Fibroblast of lung (primary cell): ENCODE results near the gene VMO1. TPM values are rescaled to one million over a fixed set of nuclear protein-coding genes. Genes with fewer than 3 reads are reported as not detected.

Source experiments
- DNase-seq, 2 donors: peaks; one replicate each; pipeline versions ENCODE4 v3.0.0 to v3.0.0-alpha.2; 2010; ENCODE audit warnings: low read depth in 2 of 2
- H2AFZ ChIP-seq: 2 replicates; pipeline ENCODE4 v1.5.1; 2012; ENCODE audit warnings: low read length, control low read depth, inconsistent platforms
- H3K27ac ChIP-seq: 2 replicates; pipeline ENCODE4 v1.5.1; 2011; ENCODE audit warnings: low read length, control low read depth; ENCODE audit not compliant: insufficient read depth
- H3K27me3 ChIP-seq: 2 replicates; pipeline ENCODE4 v1.5.1; 2011; ENCODE audit warnings: mild to moderate bottlenecking, low read length; ENCODE audit not compliant: control insufficient read depth, insufficient read depth
- H3K36me3 ChIP-seq: 2 replicates; pipeline ENCODE4 v1.5.1; 2011; ENCODE audit warnings: low read length; ENCODE audit not compliant: control insufficient read depth, insufficient read depth
- H3K4me1 ChIP-seq: 2 replicates; pipeline ENCODE4 v1.5.1; 2011; ENCODE audit warnings: low read length; ENCODE audit not compliant: control insufficient read depth, insufficient read depth; ENCODE audit errors: extremely low read depth
- H3K4me2 ChIP-seq: 2 replicates; pipeline ENCODE4 v1.5.1; 2011; ENCODE audit warnings: low read length, control low read depth; ENCODE audit not compliant: insufficient read depth; ENCODE audit errors: extremely low read depth
- H3K4me3 ChIP-seq, 4 experiments: fragments of 200-600 bp in 1 of 4; sonication (generic) in 1 of 4; replicated peaks in 1 of 4; 2 replicates each; pipeline ENCODE4 v1.5.1; 2011 to 2016; ENCODE audit warnings: low read length in 4 of 4, low read depth in 3 of 4, mild to moderate bottlenecking in 3 of 4, control low read depth in 2 of 4, inconsistent platforms in 1 of 4, mixed read lengths in 1 of 4; ENCODE audit not compliant: insufficient read depth in 1 of 4; ENCODE audit errors: control extremely low read depth in 1 of 4
- H3K79me2 ChIP-seq: 2 replicates; pipeline ENCODE4 v1.5.1; 2012; ENCODE audit warnings: mild to moderate bottlenecking, low read length, inconsistent platforms; ENCODE audit not compliant: control insufficient read depth, insufficient read depth
- H3K9ac ChIP-seq: 2 replicates; pipeline ENCODE4 v1.5.1; 2011; ENCODE audit warnings: mild to moderate bottlenecking, low read length, control low read depth; ENCODE audit not compliant: insufficient read depth
- H3K9me3 ChIP-seq: 2 replicates; pipeline ENCODE4 v1.5.1; 2012; ENCODE audit warnings: low read depth, low read length; ENCODE audit not compliant: control insufficient read depth, insufficient read depth
- H4K20me1 ChIP-seq: 2 replicates; pipeline ENCODE4 v1.5.1; 2011; ENCODE audit warnings: low read length; ENCODE audit not compliant: control insufficient read depth, insufficient read depth; ENCODE audit errors: extremely low read depth
- EZH2 ChIP-seq: IDR thresholded peaks from 2 replicates; pipeline ENCODE4 v1.5.1; 2012; ENCODE audit warnings: low read length, control low read depth, mild to moderate bottlenecking; ENCODE audit errors: missing control alignments
- polyA plus RNA-seq, 2 donors: library from polyadenylated mRNA; depleted of rRNA in 1 of 2; stranded (reverse) in 1 of 2; unstranded in 1 of 2; fragments of >200 nt; gene quantifications; 2 replicates each; pipeline ENCODE4 v1.2.1, GENCODE V29; 2011 to 2012; ENCODE audit warnings: missing spikeins in 1 of 2
- total RNA-seq: library from RNA; depleted of rRNA; stranded (reverse); fragments of >200 nt; gene quantifications from 2 replicates; pipeline ENCODE4 v1.2.1, GENCODE V29; 2014
- TF ChIP-seq, protein P1 (sequence below), 2 donors: IDR thresholded peaks in 1 of 2; conservative IDR thresholded peaks in 1 of 2; 1 replicate in 1 of 2; 2 replicates in 1 of 2; pipeline ENCODE4 v1.5.1; 2011 to 2012; ENCODE audit warnings: low read length in 2 of 2, control low read depth in 1 of 2, inconsistent platforms in 1 of 2, low read depth in 1 of 2, mild to moderate bottlenecking in 1 of 2

VMO1 gene
- total and polyA plus RNA-seq, 2 donors (not counting 1 experiment from before 2014, with no cell fraction given) = 0.33 TPM; not detected in 1

DNA sequence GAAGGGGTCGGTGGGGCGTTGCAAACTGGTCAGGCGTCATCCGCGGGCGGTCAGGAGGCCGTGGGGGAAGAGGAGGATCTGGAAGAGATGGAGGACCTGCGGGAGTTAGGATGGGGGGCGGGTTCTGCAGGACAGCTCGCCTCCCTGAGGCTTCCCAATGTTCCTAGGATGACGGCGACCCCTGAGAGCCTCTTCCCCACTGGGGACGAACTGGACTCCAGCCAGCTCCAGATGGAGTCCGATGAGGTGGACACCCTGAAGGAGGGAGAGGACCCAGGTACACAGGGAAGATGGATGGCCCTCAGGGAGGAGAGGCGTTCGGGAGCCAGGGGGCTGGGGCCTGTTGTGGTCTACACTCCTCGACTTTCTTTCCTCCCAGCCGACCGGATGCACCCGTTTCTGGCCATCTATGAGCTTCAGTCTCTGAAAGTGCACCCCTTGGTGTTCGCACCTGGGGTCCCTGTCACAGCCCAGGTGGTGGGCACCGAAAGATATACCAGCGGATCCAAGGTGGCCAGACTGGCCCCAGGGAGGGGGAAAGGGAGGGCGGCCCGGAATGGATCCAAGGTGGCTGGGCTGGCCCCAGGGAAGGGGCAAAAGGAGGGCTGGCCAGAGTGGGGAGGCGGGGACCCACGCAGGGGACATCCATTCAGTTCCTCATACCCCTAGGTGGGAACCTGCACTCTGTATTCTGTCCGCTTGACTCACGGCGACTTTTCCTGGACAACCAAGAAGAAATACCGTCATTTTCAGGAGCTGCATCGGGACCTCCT lies 21.6 kb upstream of the VMO1 start:
- Histone ChIP-seq H3K9ac (peak overlapping the region; percentile 42), H3K4me3 (peak overlapping the region; percentile 46 to 82 (median 74)), H3K4me2 (peak overlapping the region; percentile 40)

DNA sequence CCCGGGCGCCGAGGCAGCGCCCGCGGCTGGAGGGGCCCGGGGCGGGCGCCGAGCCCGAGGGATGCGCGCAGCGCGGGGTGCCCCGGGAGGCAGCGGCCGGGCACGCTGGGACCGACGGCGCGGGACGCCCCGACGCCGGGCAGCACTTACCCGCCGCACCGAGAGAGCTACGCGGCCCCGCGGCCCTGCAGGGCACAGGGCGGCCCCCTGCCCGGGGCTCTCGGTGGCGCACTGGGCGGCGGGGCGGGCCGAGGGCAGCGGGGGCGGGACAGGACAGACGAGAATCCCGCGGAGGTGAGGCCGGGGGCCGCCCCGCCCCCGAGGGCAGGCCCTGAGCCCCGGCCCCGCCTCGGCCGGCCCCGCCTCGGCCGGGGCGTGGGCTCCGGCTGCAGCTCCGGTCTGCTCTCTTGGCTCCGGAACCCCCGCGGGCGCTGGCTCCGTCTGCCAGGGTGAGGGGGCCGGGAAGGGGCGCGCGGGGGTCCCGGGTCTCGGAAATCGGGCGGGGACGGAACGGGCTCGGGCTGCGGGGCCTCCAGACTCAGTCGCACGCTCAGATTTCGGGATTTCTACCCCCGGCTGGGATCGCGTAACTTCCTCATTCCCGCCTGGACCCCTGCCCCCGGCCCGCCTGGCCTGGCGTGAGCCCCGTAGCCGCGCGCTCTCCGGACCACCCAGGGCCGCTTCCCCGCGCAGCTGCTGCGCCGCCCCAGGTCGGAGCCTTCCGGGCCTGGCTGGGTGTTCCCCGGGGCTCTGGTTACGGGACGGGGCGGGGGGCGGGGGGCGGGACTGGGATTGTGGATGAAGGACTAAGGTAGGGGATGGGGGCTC lies 20.8 kb upstream of the VMO1 start, which contains the start of gene PLD2:
PLD2 (plus strand) TSS at position 376 of the 828 bp plus-strand sequence. CDS start 621 bp downstream, outside the sequence.
- no peak within 1 kb of the TSS for H3K27ac ChIP-seq
- H3K4me2 ChIP-seq = peak within 1 kb of the TSS; percentile 82
- H2AFZ ChIP-seq = peak within 1 kb of the TSS; percentile 87
- H3K36me3 ChIP-seq = peaks cover 4% of the 10 kb centered on the region
- H3K4me3 ChIP-seq = peak within 1 kb of the TSS; percentile 72 to 82 (median 79)
- peak within 1 kb of the TSS; percentile 63 for H3K9ac ChIP-seq
- H3K79me2 ChIP-seq = no peaks in the 10 kb centered on the region
- H3K27me3 ChIP-seq = no peaks in the 10 kb centered on the region
- no peaks in the 10 kb centered on the region for H3K4me1 ChIP-seq
- H3K9me3 ChIP-seq = no peaks in the 10 kb centered on the region
- H4K20me1 ChIP-seq = no peaks in the 10 kb centered on the region
- TF ChIP-seq, protein P1, sequence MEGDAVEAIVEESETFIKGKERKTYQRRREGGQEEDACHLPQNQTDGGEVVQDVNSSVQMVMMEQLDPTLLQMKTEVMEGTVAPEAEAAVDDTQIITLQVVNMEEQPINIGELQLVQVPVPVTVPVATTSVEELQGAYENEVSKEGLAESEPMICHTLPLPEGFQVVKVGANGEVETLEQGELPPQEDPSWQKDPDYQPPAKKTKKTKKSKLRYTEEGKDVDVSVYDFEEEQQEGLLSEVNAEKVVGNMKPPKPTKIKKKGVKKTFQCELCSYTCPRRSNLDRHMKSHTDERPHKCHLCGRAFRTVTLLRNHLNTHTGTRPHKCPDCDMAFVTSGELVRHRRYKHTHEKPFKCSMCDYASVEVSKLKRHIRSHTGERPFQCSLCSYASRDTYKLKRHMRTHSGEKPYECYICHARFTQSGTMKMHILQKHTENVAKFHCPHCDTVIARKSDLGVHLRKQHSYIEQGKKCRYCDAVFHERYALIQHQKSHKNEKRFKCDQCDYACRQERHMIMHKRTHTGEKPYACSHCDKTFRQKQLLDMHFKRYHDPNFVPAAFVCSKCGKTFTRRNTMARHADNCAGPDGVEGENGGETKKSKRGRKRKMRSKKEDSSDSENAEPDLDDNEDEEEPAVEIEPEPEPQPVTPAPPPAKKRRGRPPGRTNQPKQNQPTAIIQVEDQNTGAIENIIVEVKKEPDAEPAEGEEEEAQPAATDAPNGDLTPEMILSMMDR (conservative IDR thresholded peaks at IDR 0.05 in 1 of 2, IDR thresholded peaks at IDR 0.05 in 1 of 2; ENCODE audit: low read depth in 1 of 2, low read length in 2 of 2) = no peak
- TF ChIP-seq EZH2 = no peak
- DNase-seq = peak; percentile 69 to 71

More for the DNA sequence above, 21.6 kb upstream of the VMO1 start:
- no peak overlapping the region for H2AFZ ChIP-seq
- peaks cover 4% of the 10 kb centered on the region for H3K36me3 ChIP-seq
- no peaks in the 10 kb centered on the region for H4K20me1 ChIP-seq
- H3K79me2 ChIP-seq = no peaks in the 10 kb centered on the region
- no peak overlapping the region for H3K27ac ChIP-seq
- H3K4me1 ChIP-seq = no peaks in the 10 kb centered on the region
- no peak for DNase-seq
- TF ChIP-seq EZH2 = no peak
- TF ChIP-seq, protein P1 (conservative IDR thresholded peaks at IDR 0.05 in 1 of 2, IDR thresholded peaks at IDR 0.05 in 1 of 2; ENCODE audit: low read depth in 1 of 2, low read length in 2 of 2) = no peak
- H3K27me3 ChIP-seq = no peaks in the 10 kb centered on the region
- no peaks in the 10 kb centered on the region for H3K9me3 ChIP-seq

DNA sequence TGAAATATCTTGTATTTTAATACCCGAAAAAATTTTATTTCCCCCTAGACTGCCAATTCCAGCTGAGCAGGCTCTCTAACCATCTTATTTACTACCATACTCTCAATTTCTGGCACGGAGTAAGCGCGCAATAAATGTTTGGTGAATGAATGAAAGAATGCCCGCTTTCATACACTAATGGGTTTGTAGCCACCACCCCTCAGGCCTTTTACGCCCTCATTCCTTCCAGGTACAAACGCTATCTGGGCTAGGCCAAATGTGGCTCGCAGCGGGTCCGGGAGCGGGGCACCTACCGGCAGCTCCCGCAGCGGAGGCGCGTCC lies 20.3 kb upstream of the VMO1 start:
- Histone ChIP-seq H4K20me1 (no peaks in the 10 kb centered on the region), H3K9ac (peak overlapping the region; percentile 62)

More for the DNA sequence above, 20.3 kb upstream of the VMO1 start:
- no peak for TF ChIP-seq EZH2
- TF ChIP-seq, protein P1 (conservative IDR thresholded peaks at IDR 0.05 in 1 of 2, IDR thresholded peaks at IDR 0.05 in 1 of 2; ENCODE audit: low read depth in 1 of 2, low read length in 2 of 2) = no peak
- Histone ChIP-seq H3K27me3 (no peaks in the 10 kb centered on the region), H3K79me2 (no peaks in the 10 kb centered on the region), H3K27ac (no peak overlapping the region), H3K4me2 (peak overlapping the region; percentile 82), H3K36me3 (peaks cover 4% of the 10 kb centered on the region), H2AFZ (peak overlapping the region; percentile 87), H3K9me3 (no peaks in the 10 kb centered on the region), H3K4me1 (no peaks in the 10 kb centered on the region), H3K4me3 (peak overlapping the region; percentile 67 to 82 (median 79))
- no peak for DNase-seq
